CD14-positive monocyte (primary cell): ENCODE results near the gene MTMR3. TPM values are rescaled to one million over a fixed set of nuclear protein-coding genes. Genes with fewer than 3 reads are reported as not detected.
A peak's percentile ranks its signal among the peaks of the same experiment; 100 is the strongest.

Source experiments
- DNase-seq, 3 donors: peaks; one replicate each; pipeline ENCODE4 v3.0.0-alpha.2; 2011 to 2022
- H2AFZ ChIP-seq: 2 replicates; pipeline ENCODE4 v1.6.0; 2012; ENCODE audit warnings: mild to moderate bottlenecking, low read depth, low read length, inconsistent platforms; ENCODE audit not compliant: insufficient read depth, poor library complexity, severe bottlenecking
- H3K27ac ChIP-seq, 2 donors: 1 replicate in 1 of 2; 2 replicates in 1 of 2; pipeline ENCODE4 v1.5.1; 2012 to 2013; ENCODE audit warnings: low read length in 2 of 2, control low read depth in 1 of 2, inconsistent platforms in 1 of 2, low read depth in 1 of 2, mild to moderate bottlenecking in 1 of 2
- H3K27me3 ChIP-seq, 2 donors: one replicate each; pipeline versions ENCODE4 v1.6.0 to v1.6.1; 2011 to 2013; ENCODE audit warnings: low read length in 2 of 2; ENCODE audit not compliant: control insufficient read depth in 2 of 2, insufficient read depth in 2 of 2
- H3K36me3 ChIP-seq, 2 donors: replicated peaks in 1 of 2; 1 replicate in 1 of 2; 2 replicates in 1 of 2; pipeline versions ENCODE4 v1.5.1 to v1.6.1; 2012 to 2013; ENCODE audit warnings: low read length in 2 of 2, control low read depth in 1 of 2, inconsistent platforms in 1 of 2, mild to moderate bottlenecking in 1 of 2; ENCODE audit not compliant: insufficient read depth in 2 of 2, control insufficient read depth in 1 of 2
- H3K4me1 ChIP-seq, 2 donors: 1 replicate in 1 of 2; 2 replicates in 1 of 2; pipeline versions ENCODE4 v1.5.1 to v1.6.1; 2012 to 2013; ENCODE audit warnings: low read length in 2 of 2, control low read depth in 1 of 2, inconsistent platforms in 1 of 2, mild to moderate bottlenecking in 1 of 2, moderate library complexity in 1 of 2; ENCODE audit not compliant: insufficient read depth in 2 of 2, control insufficient read depth in 1 of 2
- H3K4me2 ChIP-seq: replicated peaks from 2 replicates; pipeline ENCODE3; 2012; ENCODE audit warnings: low read length, moderate library complexity, mild to moderate bottlenecking; ENCODE audit not compliant: poor library complexity, severe bottlenecking; ENCODE audit errors: extremely low read depth
- H3K4me3 ChIP-seq, 3 experiments: fragments of 200-600 bp in 1 of 3; sonication (generic) in 1 of 3; replicated peaks in 1 of 3; 1 replicate in 2 of 3; 2 replicates in 1 of 3; pipeline ENCODE4 v1.5.1; 2011 to 2013; ENCODE audit warnings: low read length in 3 of 3, mild to moderate bottlenecking in 3 of 3, control low read depth in 2 of 3, low read depth in 2 of 3, inconsistent platforms in 1 of 3, moderate library complexity in 1 of 3
- H3K79me2 ChIP-seq: 2 replicates; pipeline ENCODE4 v1.6.0; 2012; ENCODE audit warnings: mild to moderate bottlenecking, control low read depth, inconsistent platforms, low read length, moderate library complexity; ENCODE audit not compliant: insufficient read depth
- H3K9ac ChIP-seq: 2 replicates; pipeline ENCODE4 v1.6.0; 2017; ENCODE audit warnings: low read length, mild to moderate bottlenecking; ENCODE audit not compliant: insufficient read depth, poor library complexity, severe bottlenecking
- H3K9me3 ChIP-seq, 2 donors: replicated peaks in 1 of 2; 1 replicate in 1 of 2; 2 replicates in 1 of 2; pipeline versions ENCODE4 v1.5.1 to v1.6.1; 2012 to 2013; ENCODE audit warnings: low read length in 2 of 2, control low read depth in 1 of 2; ENCODE audit not compliant: control insufficient read depth in 1 of 2, insufficient read depth in 1 of 2
- H4K20me1 ChIP-seq: 2 replicates; pipeline ENCODE4 v1.6.0; 2012; ENCODE audit warnings: mild to moderate bottlenecking, low read length, control low read depth, moderate library complexity; ENCODE audit not compliant: insufficient read depth
- H3K27ac Mint-ChIP-seq, 7 donors: one replicate each; pipeline ENCODE4 v1.8.0; 2020; ENCODE audit warnings: mild to moderate bottlenecking in 7 of 7, mixed read lengths in 7 of 7, moderate library complexity in 6 of 7, inconsistent platforms in 2 of 7
- H3K27me3 Mint-ChIP-seq, 3 donors: one replicate each; pipeline ENCODE4 v1.8.0; 2021 to 2022; ENCODE audit warnings: low read depth in 3 of 3, mild to moderate bottlenecking in 3 of 3, mixed read lengths in 3 of 3, moderate library complexity in 3 of 3, inconsistent platforms in 1 of 3
- H3K36me3 Mint-ChIP-seq, 2 donors: one replicate each; pipeline ENCODE4 v1.8.0; 2020; ENCODE audit warnings: mixed read lengths in 2 of 2, inconsistent platforms in 1 of 2, mild to moderate bottlenecking in 1 of 2
- H3K4me1 Mint-ChIP-seq: one replicate; pipeline ENCODE4 v1.8.0; 2020; ENCODE audit warnings: mild to moderate bottlenecking, mixed read lengths
- H3K4me3 Mint-ChIP-seq, 2 donors: one replicate each; pipeline ENCODE4 v1.8.0; 2020; ENCODE audit warnings: mild to moderate bottlenecking in 2 of 2, mixed read lengths in 2 of 2, moderate library complexity in 1 of 2
- H3K9me3 Mint-ChIP-seq, 7 donors: one replicate each; pipeline ENCODE4 v1.8.0; 2020 to 2022; ENCODE audit warnings: mixed read lengths in 7 of 7, mild to moderate bottlenecking in 6 of 7, moderate library complexity in 6 of 7, inconsistent platforms in 2 of 7
- WGBS: methylation state at CpG from one replicate; pipeline ENCODE4 v1.1.5; 2013; ENCODE audit warnings: missing lambda C conversion rate; ENCODE audit not compliant: insufficient coverage; 5-methylcytosine and 5-hydroxymethylcytosine counted together
- intact Hi-C, 2 donors: fragments of 100-400 bp; cut with micrococcal nuclease; formaldehyde crosslinking; loops; one replicate each; pipeline versions ENCODE4 v1.15.0 to v1.15.1; 2023
- polyA plus RNA-seq, 3 donors: library from polyadenylated mRNA; depleted of rRNA in 1 of 3; unstranded in 2 of 3; stranded (reverse) in 1 of 3; fragments of 300-500 nt in 2 of 3; fragments of >200 nt in 1 of 3; fragmentation: Illumina TruSeq in 2 of 3; gene quantifications; 1 replicate in 2 of 3; 2 replicates in 1 of 3; pipeline ENCODE4 v1.2.3, GENCODE V29; 2012 to 2021
- TF ChIP-seq, protein P1 (sequence below): fragments of 200-600 bp; IDR thresholded peaks from one replicate; pipeline ENCODE4 v1.8.0; 2022; ENCODE audit warnings: antibody characterized with exemption, mild to moderate bottlenecking

MTMR3 gene
- polyA plus RNA-seq, 3 donors: 23.4 to 86.1 (median 30.2) TPM

GRCh38 chr22:30002861-30003486 lies 120.0 kb downstream of the MTMR3 start:
- no peaks in the 10 kb centered on the region for H3K4me1 Mint-ChIP-seq
- peaks cover 96% of the 10 kb centered on the region for H4K20me1 ChIP-seq
- no peaks in the 10 kb centered on the region for H3K9me3 Mint-ChIP-seq
- WGBS: 78% methylated on average over 4 of the region's 4 CpGs
- peak overlapping the region in 4 of 7 donors; percentile 21 to 66 (median 26) for H3K27ac Mint-ChIP-seq
- TF ChIP-seq, protein P1, sequence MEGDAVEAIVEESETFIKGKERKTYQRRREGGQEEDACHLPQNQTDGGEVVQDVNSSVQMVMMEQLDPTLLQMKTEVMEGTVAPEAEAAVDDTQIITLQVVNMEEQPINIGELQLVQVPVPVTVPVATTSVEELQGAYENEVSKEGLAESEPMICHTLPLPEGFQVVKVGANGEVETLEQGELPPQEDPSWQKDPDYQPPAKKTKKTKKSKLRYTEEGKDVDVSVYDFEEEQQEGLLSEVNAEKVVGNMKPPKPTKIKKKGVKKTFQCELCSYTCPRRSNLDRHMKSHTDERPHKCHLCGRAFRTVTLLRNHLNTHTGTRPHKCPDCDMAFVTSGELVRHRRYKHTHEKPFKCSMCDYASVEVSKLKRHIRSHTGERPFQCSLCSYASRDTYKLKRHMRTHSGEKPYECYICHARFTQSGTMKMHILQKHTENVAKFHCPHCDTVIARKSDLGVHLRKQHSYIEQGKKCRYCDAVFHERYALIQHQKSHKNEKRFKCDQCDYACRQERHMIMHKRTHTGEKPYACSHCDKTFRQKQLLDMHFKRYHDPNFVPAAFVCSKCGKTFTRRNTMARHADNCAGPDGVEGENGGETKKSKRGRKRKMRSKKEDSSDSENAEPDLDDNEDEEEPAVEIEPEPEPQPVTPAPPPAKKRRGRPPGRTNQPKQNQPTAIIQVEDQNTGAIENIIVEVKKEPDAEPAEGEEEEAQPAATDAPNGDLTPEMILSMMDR: no peak
- peaks cover 85 to 94% of the 10 kb centered on the region in 2 donors for H3K36me3 ChIP-seq
- no peak overlapping the region for H2AFZ ChIP-seq
- H3K9ac ChIP-seq: no peak overlapping the region
- H3K4me2 ChIP-seq: no peak overlapping the region
- H3K4me1 ChIP-seq: no peaks in the 10 kb centered on the region
- DNase-seq: no peak
- peaks cover 0 to 2% (median 0%) of the 10 kb centered on the region in 3 donors for H3K27me3 Mint-ChIP-seq
- peaks cover 3% of the 10 kb centered on the region for H3K79me2 ChIP-seq
- no peaks in the 10 kb centered on the region for H3K27me3 ChIP-seq
- no peak overlapping the region for H3K4me3 ChIP-seq
- H3K36me3 Mint-ChIP-seq: peaks cover 84 to 94% of the 10 kb centered on the region in 2 donors
- peak overlapping the region in 1 of 2 donors; percentile 46 for H3K27ac ChIP-seq
- no peak overlapping the region for H3K4me3 Mint-ChIP-seq
- intact Hi-C loops: loop anchor here (10.0 kb wide), 2 partner anchors 238 to 368 kb away; partner anchors contain the start of genes UQCR10 (in 1 of the 2) and ZMAT5 (in 1 of the 2)
- H3K9me3 ChIP-seq: no peaks in the 10 kb centered on the region

GRCh38 chr22:30004101-30004500 lies 121.1 kb downstream of the MTMR3 start:
- Histone ChIP-seq H2AFZ (no peak overlapping the region), H3K79me2 (peaks cover 3% of the 10 kb centered on the region), H3K4me1 (no peaks in the 10 kb centered on the region), H3K9me3 (no peaks in the 10 kb centered on the region), H3K9ac (no peak overlapping the region), H3K4me2 (no peak overlapping the region), H3K27ac (no peak overlapping the region), H3K4me3 (no peak overlapping the region), H3K27me3 (no peaks in the 10 kb centered on the region), H4K20me1 (peaks cover 96% of the 10 kb centered on the region), H3K36me3 (peaks cover 88 to 99% of the 10 kb centered on the region in 2 donors)
- Mint-ChIP-seq H3K27ac (peak overlapping the region in 3 of 7 donors; percentile 50 to 64 (median 59)), H3K4me1 (no peaks in the 10 kb centered on the region), H3K9me3 (no peaks in the 10 kb centered on the region), H3K4me3 (no peak overlapping the region), H3K36me3 (peaks cover 88 to 96% of the 10 kb centered on the region in 2 donors), H3K27me3 (peaks cover 0 to 2% (median 0%) of the 10 kb centered on the region in 3 donors)
- WGBS: no CpG with 5 or more reads among the region's 1 CpG
- intact Hi-C loops: loop anchor here (10.0 kb wide), 2 partner anchors 239 to 369 kb away; partner anchors contain the start of genes UQCR10 (in 1 of the 2) and ZMAT5 (in 1 of the 2)
- TF ChIP-seq, protein P1: no peak
- no peak for DNase-seq
